SU-DHL-6 (cell line): Measurements from ENCODE around the gene RPSA.

ENCODE experiments used
- H2AFZ ChIP-seq: fragments of 200-600 bp; sonication (generic); 2 replicates; pipeline ENCODE4 v1.6.1; 2014; ENCODE audit warnings: low read depth, mild to moderate bottlenecking, moderate library complexity, mixed read lengths, antibody characterized with exemption, low read length; ENCODE audit not compliant: severe bottlenecking
- H3F3A ChIP-seq: fragments of 200-600 bp; shearing (Covaris generic); 2 replicates; pipeline ENCODE4 v1.6.0; 2016; ENCODE audit warnings: antibody characterized with exemption, mild to moderate bottlenecking; ENCODE audit not compliant: insufficient read depth
- H3K27ac ChIP-seq: fragments of 200-600 bp; sonication (generic); 2 replicates; pipeline ENCODE4 v1.5.1; 2016; ENCODE audit warnings: low read depth, mild to moderate bottlenecking, low read length, moderate library complexity, mixed read lengths
- H3K27me3 ChIP-seq: fragments of 200-600 bp; sonication (generic), shearing (Covaris generic); 2 replicates; pipeline ENCODE4 v1.6.0; 2014; ENCODE audit warnings: mild to moderate bottlenecking, low read length
- H3K36me3 ChIP-seq: fragments of 200-600 bp; sonication (generic); 2 replicates; pipeline ENCODE4 v1.6.1; 2014; ENCODE audit warnings: mild to moderate bottlenecking, low read length, mixed read lengths
- H3K4me2 ChIP-seq: fragments of 300-600, 200-600 bp; shearing (Covaris generic), sonication (generic); 2 replicates; pipeline ENCODE4 v1.6.0; 2014; ENCODE audit warnings: low read length, low read depth, mild to moderate bottlenecking; ENCODE audit not compliant: poor library complexity, severe bottlenecking
- H3K4me3 ChIP-seq: fragments of 200-600 bp; sonication (generic); 2 replicates; pipeline ENCODE4 v1.5.1; 2014; ENCODE audit warnings: antibody characterized with exemption, low read length, mild to moderate bottlenecking, mixed read lengths; ENCODE audit not compliant: insufficient read depth, poor library complexity, severe bottlenecking
- H3K79me2 ChIP-seq: fragments of 200-600 bp; sonication (generic); 2 replicates; pipeline ENCODE4 v1.6.1; 2014; ENCODE audit warnings: mild to moderate bottlenecking, low read length, moderate library complexity; ENCODE audit not compliant: insufficient read depth
- H3K9ac ChIP-seq: fragments of 200-600 bp; sonication (generic); 2 replicates; pipeline ENCODE4 v1.7.0; 2014; ENCODE audit warnings: mild to moderate bottlenecking, low read length
- H3K9me2 ChIP-seq: fragments of 200-600 bp; sonication (generic); replicated peaks from 2 replicates; pipeline ENCODE4 v1.6.1; 2014; ENCODE audit warnings: low read length; ENCODE audit not compliant: insufficient read depth
- H3K9me3 ChIP-seq: fragments of 200-600 bp; sonication (generic); 2 replicates; pipeline ENCODE4 v1.6.1; 2014; ENCODE audit warnings: low read length, mixed read lengths; ENCODE audit not compliant: insufficient read depth
- H4K20me1 ChIP-seq: fragments of 200-600 bp; sonication (generic); 2 replicates; pipeline ENCODE4 v1.6.1; 2014; ENCODE audit warnings: low read depth, mild to moderate bottlenecking, antibody characterized with exemption, low read length, moderate library complexity, mixed read lengths
- EZH2phosphoT487 ChIP-seq: fragments of 200-600 bp; sonication (generic), shearing (Covaris generic); conservative IDR thresholded peaks from 2 replicates; pipeline ENCODE4 v1.6.1; 2018; ENCODE audit warnings: mild to moderate bottlenecking, antibody characterized with exemption, low read length, moderate library complexity, mixed read lengths
- TF ChIP-seq, protein P1 (sequence below): fragments of 200-600 bp; sonication (generic); IDR thresholded peaks from one replicate; pipeline ENCODE4 v1.5.1; 2017; ENCODE audit warnings: antibody characterized with exemption, mild to moderate bottlenecking, low read length, moderate library complexity; ENCODE audit not compliant: insufficient read depth, poor library complexity, severe bottlenecking

Gene RPSA

DNA sequence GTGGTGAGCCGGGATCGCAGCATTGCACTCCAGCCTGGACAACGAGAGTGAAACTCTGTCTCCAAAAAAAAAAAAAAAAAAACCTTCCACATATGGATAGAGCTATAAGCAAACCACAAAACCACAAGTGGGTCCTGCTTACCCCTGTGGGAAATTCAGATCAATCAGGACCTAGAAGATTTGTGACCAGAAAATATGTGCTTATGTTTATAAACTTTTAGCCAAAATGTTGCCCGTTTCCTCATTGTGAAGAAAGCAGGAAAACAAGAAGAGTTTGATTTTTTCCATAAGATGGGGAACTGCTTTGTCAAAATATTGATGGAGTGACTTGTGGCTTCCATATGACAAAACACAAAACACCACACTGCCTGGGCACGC is 26.8 kb upstream of the RPSA start:
- Histone ChIP-seq H3K9me2 (no peaks in the 10 kb centered on the region), H4K20me1 (peaks cover 4% of the 10 kb centered on the region; the same call in 1 of the 2 replicates), H3K79me2 (peaks cover 14% of the 10 kb centered on the region), H3K4me2 (no peak overlapping the region), H3K27ac (no peak overlapping the region), H3K27me3 (no peaks in the 10 kb centered on the region), H3K9ac (no peak overlapping the region), H3K4me3 (no peak overlapping the region), H3K36me3 (no peaks in the 10 kb centered on the region), H3F3A (no peaks in the 10 kb centered on the region), H3K9me3 (no peaks in the 10 kb centered on the region), H2AFZ (no peak overlapping the region)
- TF ChIP-seq EZH2phosphoT487: no peak
- TF ChIP-seq, protein P1, sequence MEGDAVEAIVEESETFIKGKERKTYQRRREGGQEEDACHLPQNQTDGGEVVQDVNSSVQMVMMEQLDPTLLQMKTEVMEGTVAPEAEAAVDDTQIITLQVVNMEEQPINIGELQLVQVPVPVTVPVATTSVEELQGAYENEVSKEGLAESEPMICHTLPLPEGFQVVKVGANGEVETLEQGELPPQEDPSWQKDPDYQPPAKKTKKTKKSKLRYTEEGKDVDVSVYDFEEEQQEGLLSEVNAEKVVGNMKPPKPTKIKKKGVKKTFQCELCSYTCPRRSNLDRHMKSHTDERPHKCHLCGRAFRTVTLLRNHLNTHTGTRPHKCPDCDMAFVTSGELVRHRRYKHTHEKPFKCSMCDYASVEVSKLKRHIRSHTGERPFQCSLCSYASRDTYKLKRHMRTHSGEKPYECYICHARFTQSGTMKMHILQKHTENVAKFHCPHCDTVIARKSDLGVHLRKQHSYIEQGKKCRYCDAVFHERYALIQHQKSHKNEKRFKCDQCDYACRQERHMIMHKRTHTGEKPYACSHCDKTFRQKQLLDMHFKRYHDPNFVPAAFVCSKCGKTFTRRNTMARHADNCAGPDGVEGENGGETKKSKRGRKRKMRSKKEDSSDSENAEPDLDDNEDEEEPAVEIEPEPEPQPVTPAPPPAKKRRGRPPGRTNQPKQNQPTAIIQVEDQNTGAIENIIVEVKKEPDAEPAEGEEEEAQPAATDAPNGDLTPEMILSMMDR: no peak

DNA sequence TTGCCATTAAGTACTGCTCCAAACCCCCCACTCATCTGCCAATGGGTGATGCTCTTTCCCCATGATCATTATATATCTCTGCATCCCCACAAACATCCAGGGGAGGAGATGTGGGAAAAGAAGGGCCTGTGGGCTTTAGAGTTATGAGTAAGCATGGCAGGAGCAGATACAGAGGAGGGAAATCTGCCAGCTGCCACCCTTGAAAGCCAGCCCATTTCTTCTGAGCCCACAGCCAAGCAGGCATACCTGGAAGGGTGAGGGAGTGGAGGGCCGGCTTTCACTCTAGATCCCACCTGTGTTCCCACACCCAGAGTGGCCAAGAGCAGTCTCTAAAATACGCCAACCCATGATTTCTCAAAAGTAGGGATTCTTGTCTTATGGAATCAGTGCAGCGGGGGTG is 25.1 kb upstream of the RPSA start:
- TF ChIP-seq EZH2phosphoT487: no peak
- TF ChIP-seq, protein P1: no peak
- Histone ChIP-seq H3K79me2 (peaks cover 31% of the 10 kb centered on the region), H3K27ac (no peak overlapping the region), H2AFZ (no peak overlapping the region), H3K27me3 (no peaks in the 10 kb centered on the region), H3F3A (no peaks in the 10 kb centered on the region), H3K36me3 (no peaks in the 10 kb centered on the region), H3K9ac (no peak overlapping the region), H4K20me1 (peaks cover 13% of the 10 kb centered on the region), H3K9me2 (no peaks in the 10 kb centered on the region), H3K4me2 (no peak overlapping the region), H3K9me3 (no peaks in the 10 kb centered on the region), H3K4me3 (no peak overlapping the region)

DNA sequence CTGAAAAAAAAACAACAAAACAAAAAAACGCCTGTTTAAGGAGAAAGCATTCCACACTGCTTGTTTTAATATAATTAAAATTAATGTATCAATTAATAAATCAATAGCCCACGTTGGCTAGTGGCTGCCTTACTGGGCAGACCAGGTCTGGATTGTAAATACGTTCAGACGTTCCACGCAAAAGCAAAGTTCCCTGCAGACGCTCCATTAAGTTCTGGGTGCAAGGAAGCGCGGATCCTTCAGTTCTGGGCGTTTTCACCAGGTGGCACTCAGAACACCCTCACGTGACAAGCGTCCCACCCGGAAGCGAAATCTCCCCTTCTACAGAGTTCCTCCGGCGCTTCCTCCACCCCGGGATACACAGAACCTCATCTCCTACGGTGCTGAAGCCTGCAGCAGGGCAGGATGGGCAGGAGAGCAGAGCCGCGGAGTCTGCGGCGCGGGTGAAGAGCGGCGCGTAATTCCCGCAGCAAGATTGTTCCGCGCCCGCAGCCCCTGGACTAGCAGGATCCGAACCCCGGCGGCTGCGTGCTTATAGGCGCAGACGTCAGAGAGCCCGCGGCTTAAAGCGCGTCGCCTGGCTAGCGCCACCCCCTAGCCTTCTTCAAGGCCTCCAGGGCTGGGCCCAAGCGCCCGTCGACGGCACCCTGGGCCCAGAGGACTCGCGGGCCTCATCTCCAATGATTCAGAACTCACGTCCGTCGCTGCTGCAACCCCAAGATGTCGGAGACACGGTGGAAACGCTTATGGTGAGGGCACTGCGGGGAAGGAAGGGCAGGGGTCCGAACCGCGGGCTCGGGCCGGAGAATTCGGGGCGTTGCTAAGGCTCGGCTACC is 23.3 kb upstream of the RPSA start, which contains the start of gene SLC25A38:
Gene SLC25A38, plus strand, starts transcription at position 326 of the 836 bp plus-strand sequence. Its CDS starts 355 bp downstream, at position 681.
- H3K27ac ChIP-seq: peak within 1 kb of the TSS; percentile 80
- peak within 1 kb of the TSS; percentile 92 for H3K9ac ChIP-seq
- no peaks in the 10 kb centered on the region for H3K9me3 ChIP-seq
- peak within 1 kb of the TSS; percentile 79 for H3K4me3 ChIP-seq
- H3K9me2 ChIP-seq: no peaks in the 10 kb centered on the region
- H3K36me3 ChIP-seq: no peaks in the 10 kb centered on the region
- peaks cover 49% of the 10 kb centered on the region for H3K79me2 ChIP-seq
- TF ChIP-seq, protein P1: no peak
- no peak for TF ChIP-seq EZH2phosphoT487
- no peaks in the 10 kb centered on the region for H3F3A ChIP-seq
- peak within 1 kb of the TSS; percentile 98 for H3K4me2 ChIP-seq
- H3K27me3 ChIP-seq: no peaks in the 10 kb centered on the region
- peak within 1 kb of the TSS; percentile 88 for H2AFZ ChIP-seq
- peaks cover 16% of the 10 kb centered on the region for H4K20me1 ChIP-seq
